ENCODE measurements around the gene TRIM38.

The TRIM38 gene

DNA sequence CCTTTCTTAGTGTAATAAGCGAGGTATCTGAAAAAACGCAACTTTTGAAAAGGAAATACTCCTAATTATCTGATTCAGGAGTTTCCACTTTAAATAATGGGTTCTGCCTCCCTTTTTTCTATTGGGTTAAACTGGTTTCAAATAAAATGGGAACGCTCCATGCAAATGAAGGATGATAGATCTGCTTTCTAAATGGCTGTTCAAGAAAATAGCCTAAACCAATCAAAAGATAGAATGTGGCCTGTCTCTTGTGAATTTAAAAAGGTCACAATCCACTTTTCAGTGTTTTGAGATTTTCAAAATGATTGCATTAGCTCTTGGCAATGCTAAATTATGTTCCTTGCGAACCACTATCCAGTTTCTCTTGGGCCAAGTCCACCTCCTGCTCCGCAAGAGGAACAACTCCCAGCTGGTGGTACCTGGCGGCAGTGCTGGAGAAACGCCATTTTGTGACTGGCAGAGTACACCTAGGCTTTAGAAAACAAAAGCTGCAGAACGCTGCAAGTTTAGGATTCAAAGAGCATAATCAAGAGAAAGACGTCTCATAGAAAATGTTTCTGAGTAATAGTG, 56.7 kb downstream of the TRIM38 start:
- Histone ChIP-seq H2AFZ (ENCODE audit: low read length) (no peak overlapping the region), H3K4me2 (ENCODE audit: low read length) (no peak overlapping the region), H3K9me3 (ENCODE audit: low read length) (peaks cover 13% of the 10 kb centered on the region; the same call in 1 of the 2 replicates), H3K9me2 (ENCODE audit: low read depth, low read length) (no peaks in the 10 kb centered on the region), H3K9ac (ENCODE audit: low read length) (no peak overlapping the region), H3K36me3 (ENCODE audit: insufficient read depth, low read length) (no peaks in the 10 kb centered on the region; the same call in 1 of the 2 replicates), H3K27ac (ENCODE audit: low read depth, low read length, poor library complexity, severe bottlenecking) (peak overlapping the region; percentile 100), H4K20me1 (ENCODE audit: insufficient read depth, low read length) (no peaks in the 10 kb centered on the region), H3F3A (ENCODE audit: insufficient read depth, low read length) (0 out of 2 replicates have a peak, but pooled peaks cover 4% of the 10 kb centered on the region), H3K79me2 (ENCODE audit: insufficient read depth, low read length) (no peaks in the 10 kb centered on the region), H3K4me3 (ENCODE audit: low read depth, low read length, poor library complexity, severe bottlenecking) (no peak overlapping the region), H3K27me3 (ENCODE audit: insufficient read depth, low read length) (no peaks in the 10 kb centered on the region), H3K4me1 (ENCODE audit: insufficient read depth, low read length, severe bottlenecking) (peaks cover 36% of the 10 kb centered on the region)
- TF ChIP-seq EZH2 (IDR thresholded peaks at IDR 0.05; ENCODE audit: borderline replicate concordance, low read length) (no peak), CTCF (IDR thresholded peaks at IDR 0.05; ENCODE audit: low read length) (no peak)

DNA sequence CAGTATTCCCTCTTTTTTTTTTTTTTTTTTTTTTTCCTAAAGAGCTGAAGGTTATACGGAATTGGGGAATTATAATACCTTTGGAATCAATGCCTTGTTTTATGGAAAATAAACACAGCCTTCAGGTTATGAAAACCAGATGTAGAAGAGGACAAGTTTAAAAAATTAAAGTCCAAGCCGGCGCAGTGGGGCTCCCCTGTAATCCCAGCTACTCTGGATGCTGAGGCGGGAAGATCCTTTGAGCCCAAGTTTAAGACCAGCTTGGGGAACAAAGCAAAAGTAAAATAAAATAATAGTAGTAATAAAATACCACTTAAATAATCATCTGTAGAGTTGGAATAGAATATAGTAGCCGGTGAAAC, 57.3 kb downstream of the TRIM38 start:
- 0 out of 2 replicates have a peak, but pooled peaks cover 4% of the 10 kb centered on the region for H3F3A ChIP-seq (ENCODE audit: insufficient read depth, low read length)
- H3K27me3 ChIP-seq (ENCODE audit: insufficient read depth, low read length) = no peaks in the 10 kb centered on the region
- H3K4me2 ChIP-seq (ENCODE audit: low read length) = peak overlapping the region; percentile 80; the same call in 1 of the 2 replicates
- peaks cover 13% of the 10 kb centered on the region; the same call in 1 of the 2 replicates for H3K9me3 ChIP-seq (ENCODE audit: low read length)
- peak overlapping the region; percentile 100 for H3K27ac ChIP-seq (ENCODE audit: low read depth, low read length, poor library complexity, severe bottlenecking)
- H3K4me1 ChIP-seq (ENCODE audit: insufficient read depth, low read length, severe bottlenecking) = peaks cover 36% of the 10 kb centered on the region
- no peak for TF ChIP-seq EZH2 (IDR thresholded peaks at IDR 0.05; ENCODE audit: borderline replicate concordance, low read length)
- H4K20me1 ChIP-seq (ENCODE audit: insufficient read depth, low read length) = no peaks in the 10 kb centered on the region
- H3K9me2 ChIP-seq (ENCODE audit: low read depth, low read length) = no peaks in the 10 kb centered on the region
- H3K79me2 ChIP-seq (ENCODE audit: insufficient read depth, low read length) = no peaks in the 10 kb centered on the region
- no peak overlapping the region for H2AFZ ChIP-seq (ENCODE audit: low read length)
- no peaks in the 10 kb centered on the region; the same call in 1 of the 2 replicates for H3K36me3 ChIP-seq (ENCODE audit: insufficient read depth, low read length)
- H3K4me3 ChIP-seq (ENCODE audit: low read depth, low read length, poor library complexity, severe bottlenecking) = no peak overlapping the region
- H3K9ac ChIP-seq (ENCODE audit: low read length) = no peak overlapping the region

DNA sequence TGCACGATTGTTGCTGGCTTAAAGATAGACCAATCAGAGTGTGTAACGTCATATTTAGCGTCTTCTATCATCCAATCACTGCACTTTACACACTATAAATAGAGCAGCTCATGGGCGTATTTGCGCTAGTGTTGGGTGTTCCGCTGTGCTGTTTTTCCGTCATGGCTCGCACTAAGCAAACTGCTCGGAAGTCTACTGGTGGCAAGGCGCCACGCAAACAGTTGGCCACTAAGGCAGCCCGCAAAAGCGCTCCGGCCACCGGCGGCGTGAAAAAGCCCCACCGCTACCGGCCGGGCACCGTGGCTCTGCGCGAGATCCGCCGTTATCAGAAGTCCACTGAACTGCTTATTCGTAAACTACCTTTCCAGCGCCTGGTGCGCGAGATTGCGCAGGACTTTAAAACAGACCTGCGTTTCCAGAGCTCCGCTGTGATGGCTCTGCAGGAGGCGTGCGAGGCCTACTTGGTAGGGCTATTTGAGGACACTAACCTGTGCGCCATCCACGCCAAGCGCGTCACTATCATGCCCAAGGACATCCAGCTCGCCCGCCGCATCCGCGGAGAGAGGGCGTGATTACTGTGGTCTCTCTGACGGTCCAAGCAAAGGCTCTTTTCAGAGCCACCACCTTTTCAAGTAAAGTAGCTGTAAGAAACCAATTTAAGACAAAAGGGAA, 57.9 kb downstream of the TRIM38 start:
- Histone ChIP-seq H3K9ac (ENCODE audit: low read length) (peak overlapping the region; percentile 92), H3K9me2 (ENCODE audit: low read depth, low read length) (no peaks in the 10 kb centered on the region), H3K4me2 (ENCODE audit: low read length) (peak overlapping the region; percentile 80), H3K36me3 (ENCODE audit: insufficient read depth, low read length) (no peaks in the 10 kb centered on the region; the same call in 1 of the 2 replicates), H3K4me3 (ENCODE audit: low read depth, low read length, poor library complexity, severe bottlenecking) (peak overlapping the region; percentile 66), H2AFZ (ENCODE audit: low read length) (no peak overlapping the region), H4K20me1 (ENCODE audit: insufficient read depth, low read length) (no peaks in the 10 kb centered on the region), H3K79me2 (ENCODE audit: insufficient read depth, low read length) (no peaks in the 10 kb centered on the region), H3K27me3 (ENCODE audit: insufficient read depth, low read length) (no peaks in the 10 kb centered on the region), H3K4me1 (ENCODE audit: insufficient read depth, low read length, severe bottlenecking) (peaks cover 39% of the 10 kb centered on the region), H3K9me3 (ENCODE audit: low read length) (peaks cover 13% of the 10 kb centered on the region; the same call in 1 of the 2 replicates), H3F3A (ENCODE audit: insufficient read depth, low read length) (0 out of 2 replicates have a peak, but pooled peaks cover 6% of the 10 kb centered on the region), H3K27ac (ENCODE audit: low read depth, low read length, poor library complexity, severe bottlenecking) (peak overlapping the region; percentile 100)
- no peak; the same call in 1 of the 2 replicates for TF ChIP-seq CTCF (IDR thresholded peaks at IDR 0.05; ENCODE audit: low read length)
- TF ChIP-seq EZH2 (IDR thresholded peaks at IDR 0.05; ENCODE audit: borderline replicate concordance, low read length) = no peak
